Measurements from ENCODE around the gene TTC34. TPM values are rescaled to one million over a fixed set of nuclear protein-coding genes. Genes with fewer than 3 reads are reported as not detected.

TTC34 gene
- total and polyA plus RNA-seq, 2 experiments from 2014 or later = 0.08 to 0.35 TPM

DNA sequence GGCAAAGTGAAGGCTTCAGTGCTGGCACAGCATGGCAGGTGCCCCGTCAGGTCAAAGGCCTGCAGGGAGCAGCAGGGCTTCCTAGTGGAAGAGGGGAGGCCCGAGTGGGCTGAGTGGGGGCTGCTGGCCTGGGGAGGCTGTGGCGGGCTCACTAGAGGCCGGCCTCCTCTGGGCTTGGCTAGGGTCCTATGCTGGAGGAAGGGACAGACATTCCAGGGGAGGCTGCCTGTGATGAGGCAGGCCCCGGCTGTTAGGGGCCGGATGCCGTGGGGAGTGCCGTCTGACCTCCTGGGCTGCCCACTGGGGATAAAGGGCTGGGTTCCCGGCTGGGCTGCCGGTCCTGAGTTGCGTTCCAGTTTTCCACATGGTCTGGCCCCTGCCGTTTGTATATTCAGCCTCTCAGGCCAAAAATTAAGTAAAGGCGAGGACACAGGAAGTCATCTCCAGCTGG lies 193.8 kb downstream of the TTC34 start:
- peaks cover 8% of the 10 kb centered on the region for H3K27me3 Mint-ChIP-seq (ENCODE audit: insufficient read depth, low read depth, poor library complexity)
- Histone ChIP-seq H3K9me2 (ENCODE audit: insufficient read depth) (no peaks in the 10 kb centered on the region), H3K4me1 (ENCODE audit: insufficient read depth) (no peaks in the 10 kb centered on the region; the same call in 1 of the 2 replicates), H3K4me3 (no peak overlapping the region), H4K20me1 (replicated peaks; ENCODE audit: insufficient read depth) (no peaks in the 10 kb centered on the region), H3K4me2 (no peak overlapping the region), H3K27me3 (ENCODE audit: insufficient read depth) (no peaks in the 10 kb centered on the region), H2AFZ (no peak overlapping the region), H3K79me2 (replicated peaks; ENCODE audit: insufficient read depth) (no peaks in the 10 kb centered on the region), H3K36me3 (ENCODE audit: insufficient read depth) (no peaks in the 10 kb centered on the region), H3F3A (replicated peaks; ENCODE audit: low read depth) (no peaks in the 10 kb centered on the region), H3K27ac (ENCODE audit: low read depth) (no peak overlapping the region)
- H3K27ac Mint-ChIP-seq = no peak overlapping the region
- H3K9me3 Mint-ChIP-seq = no peaks in the 10 kb centered on the region
- H3K36me3 Mint-ChIP-seq (ENCODE audit: low read depth) = no peaks in the 10 kb centered on the region
- DNase-seq (ENCODE audit: low spot score) (no peak), ATAC-seq (no peak)
- H3K4me1 Mint-ChIP-seq = no peaks in the 10 kb centered on the region
- no peak overlapping the region for H3K4me3 Mint-ChIP-seq
- no peak for TF ChIP-seq NANOG (IDR thresholded peaks at IDR 0.05; ENCODE audit: borderline replicate concordance)
- TF ChIP-seq STAT1 (IDR thresholded peaks at IDR 0.05; ENCODE audit: unreplicated experiment) = no peak
- TF ChIP-seq, protein P1, sequence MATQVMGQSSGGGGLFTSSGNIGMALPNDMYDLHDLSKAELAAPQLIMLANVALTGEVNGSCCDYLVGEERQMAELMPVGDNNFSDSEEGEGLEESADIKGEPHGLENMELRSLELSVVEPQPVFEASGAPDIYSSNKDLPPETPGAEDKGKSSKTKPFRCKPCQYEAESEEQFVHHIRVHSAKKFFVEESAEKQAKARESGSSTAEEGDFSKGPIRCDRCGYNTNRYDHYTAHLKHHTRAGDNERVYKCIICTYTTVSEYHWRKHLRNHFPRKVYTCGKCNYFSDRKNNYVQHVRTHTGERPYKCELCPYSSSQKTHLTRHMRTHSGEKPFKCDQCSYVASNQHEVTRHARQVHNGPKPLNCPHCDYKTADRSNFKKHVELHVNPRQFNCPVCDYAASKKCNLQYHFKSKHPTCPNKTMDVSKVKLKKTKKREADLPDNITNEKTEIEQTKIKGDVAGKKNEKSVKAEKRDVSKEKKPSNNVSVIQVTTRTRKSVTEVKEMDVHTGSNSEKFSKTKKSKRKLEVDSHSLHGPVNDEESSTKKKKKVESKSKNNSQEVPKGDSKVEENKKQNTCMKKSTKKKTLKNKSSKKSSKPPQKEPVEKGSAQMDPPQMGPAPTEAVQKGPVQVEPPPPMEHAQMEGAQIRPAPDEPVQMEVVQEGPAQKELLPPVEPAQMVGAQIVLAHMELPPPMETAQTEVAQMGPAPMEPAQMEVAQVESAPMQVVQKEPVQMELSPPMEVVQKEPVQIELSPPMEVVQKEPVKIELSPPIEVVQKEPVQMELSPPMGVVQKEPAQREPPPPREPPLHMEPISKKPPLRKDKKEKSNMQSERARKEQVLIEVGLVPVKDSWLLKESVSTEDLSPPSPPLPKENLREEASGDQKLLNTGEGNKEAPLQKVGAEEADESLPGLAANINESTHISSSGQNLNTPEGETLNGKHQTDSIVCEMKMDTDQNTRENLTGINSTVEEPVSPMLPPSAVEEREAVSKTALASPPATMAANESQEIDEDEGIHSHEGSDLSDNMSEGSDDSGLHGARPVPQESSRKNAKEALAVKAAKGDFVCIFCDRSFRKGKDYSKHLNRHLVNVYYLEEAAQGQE (IDR thresholded peaks at IDR 0.05; ENCODE audit: unreplicated experiment) = no peak
- TF ChIP-seq POLR2AphosphoS5 (IDR thresholded peaks at IDR 0.05; ENCODE audit: low read depth) = no peak
- no peak for TF ChIP-seq EZH2phosphoT487 (IDR thresholded peaks at IDR 0.05; ENCODE audit: unreplicated experiment)

- Mint-ChIP-seq H3K4me1 (no peaks in the 10 kb centered on the region), H3K27me3 (ENCODE audit: insufficient read depth, low read depth, poor library complexity) (peaks cover 4% of the 10 kb centered on the region), H3K4me3 (no peak overlapping the region), H3K27ac (no peak overlapping the region), H3K9me3 (no peaks in the 10 kb centered on the region), H3K36me3 (ENCODE audit: low read depth) (no peaks in the 10 kb centered on the region)
- H3K36me3 ChIP-seq (ENCODE audit: insufficient read depth) = no peaks in the 10 kb centered on the region
- no peaks in the 10 kb centered on the region; the same call in 1 of the 2 replicates for H3K4me1 ChIP-seq (ENCODE audit: insufficient read depth)
- no peak overlapping the region for H3K4me2 ChIP-seq
- no peaks in the 10 kb centered on the region for H3K27me3 ChIP-seq (ENCODE audit: insufficient read depth)
- no peaks in the 10 kb centered on the region for H3K79me2 ChIP-seq (replicated peaks; ENCODE audit: insufficient read depth)
- H4K20me1 ChIP-seq (replicated peaks; ENCODE audit: insufficient read depth) = no peaks in the 10 kb centered on the region
- H2AFZ ChIP-seq = no peak overlapping the region
- H3F3A ChIP-seq (replicated peaks; ENCODE audit: low read depth) = no peaks in the 10 kb centered on the region
- ATAC-seq = no peak
- TF ChIP-seq CTCF (conservative IDR thresholded peaks at IDR 0.05; ENCODE audit: low read depth in 2 of 2) (peak in 1 of 2 experiments; percentile 19; a peak in 1 of 4 replicates), STAT1 (IDR thresholded peaks at IDR 0.05; ENCODE audit: unreplicated experiment) (no peak)
- DNase-seq (ENCODE audit: low spot score) = no peak
- no peak overlapping the region for H3K27ac ChIP-seq (ENCODE audit: low read depth)
- H3K4me3 ChIP-seq = no peak overlapping the region
- no peaks in the 10 kb centered on the region for H3K9me2 ChIP-seq (ENCODE audit: insufficient read depth)
Observed at GRCh38 chr1:2606881-2607621, 194.4 kb downstream of the TTC34 start.
